BLaER1 treated with 17β-estradiol and CSF1 and Interleukin-3, amounts not matched to agents 10 nM and 100 nM (cell line): Measurements from ENCODE around the gene RAF1.

Experiments used
- H3K27ac ChIP-seq, 11 experiments: shearing (Covaris generic); formaldehyde crosslinking; 2 replicates each; pipeline ENCODE4 v1.8.1; 2022
- H3K27me3 ChIP-seq, 11 experiments: shearing (Covaris generic); formaldehyde crosslinking; 2 replicates each; pipeline ENCODE4 v1.8.1; 2022
- H3K36me3 ChIP-seq, 11 experiments: shearing (Covaris generic); formaldehyde crosslinking; 2 replicates each; pipeline ENCODE4 v1.8.1; 2022
- H3K4me1 ChIP-seq, 10 experiments: shearing (Covaris generic); formaldehyde crosslinking; 2 replicates each; pipeline ENCODE4 v1.8.1; 2022
- H3K4me2 ChIP-seq, 11 experiments: shearing (Covaris generic); formaldehyde crosslinking; 2 replicates each; pipeline ENCODE4 v1.8.1; 2022
- H3K4me3 ChIP-seq, 10 experiments: shearing (Covaris generic); formaldehyde crosslinking; 2 replicates each; pipeline ENCODE4 v1.8.1; 2022
- H3K9ac ChIP-seq, 11 experiments: shearing (Covaris generic); formaldehyde crosslinking; 2 replicates each; pipeline ENCODE4 v1.8.1; 2022
- H3K9me3 ChIP-seq, 11 experiments: shearing (Covaris generic); formaldehyde crosslinking; replicated peaks in 1 of 11; 2 replicates each; pipeline ENCODE4 v1.8.1; 2022
- H4K20me1 ChIP-seq, 11 experiments: shearing (Covaris generic); formaldehyde crosslinking; 2 replicates each; pipeline ENCODE4 v1.8.1; 2022
- Cebpa-rat ChIP-seq, 11 experiments: shearing (Covaris generic); IDR thresholded peaks; 2 replicates each; pipeline ENCODE4 v1.8.1; 2022

The RAF1 gene

GRCh38 chr3:12590096-12590495 lies 73.8 kb downstream of the RAF1 start:
- Histone ChIP-seq H3K27me3 (no peaks in the 10 kb centered on the region), H3K9me3 (no peaks in the 10 kb centered on the region), H4K20me1 (peaks cover 45 to 91% (median 88%) of the 10 kb centered on the region in 11 experiments), H3K4me2 (peak overlapping the region in 4 of 11 experiments; percentile 1 to 71 (median 59); a peak in 5 of 22 replicates), H3K9ac (no peak overlapping the region), H3K27ac (no peak overlapping the region), H3K4me3 (no peak overlapping the region), H3K36me3 (peaks cover 96 to 100% (median 97%) of the 10 kb centered on the region in 11 experiments), H3K4me1 (peaks cover 23 to 37% (median 29%) of the 10 kb centered on the region in 10 experiments)
- TF ChIP-seq Cebpa-rat (IDR thresholded peaks at IDR 0.05): no peak

GRCh38 chr3:12588039-12589009 lies 75.6 kb downstream of the RAF1 start:
- Histone ChIP-seq H3K27me3 (no peaks in the 10 kb centered on the region), H3K9me3 (no peaks in the 10 kb centered on the region), H3K27ac (no peak overlapping the region), H3K4me1 (peaks cover 23 to 32% (median 29%) of the 10 kb centered on the region in 10 experiments), H3K9ac (no peak overlapping the region), H4K20me1 (peaks cover 57 to 96% (median 92%) of the 10 kb centered on the region in 11 experiments), H3K36me3 (peaks cover 96 to 100% (median 97%) of the 10 kb centered on the region in 11 experiments), H3K4me2 (no peak overlapping the region), H3K4me3 (no peak overlapping the region)
- no peak for TF ChIP-seq Cebpa-rat (IDR thresholded peaks at IDR 0.05)

- TF ChIP-seq Cebpa-rat (IDR thresholded peaks at IDR 0.05): no peak
- Histone ChIP-seq H4K20me1 (peaks cover 51 to 99% (median 96%) of the 10 kb centered on the region in 11 experiments), H3K36me3 (peaks cover 98 to 100% (median 99%) of the 10 kb centered on the region in 11 experiments), H3K4me3 (no peak overlapping the region), H3K27ac (no peak overlapping the region), H3K27me3 (no peaks in the 10 kb centered on the region), H3K9me3 (no peaks in the 10 kb centered on the region), H3K4me1 (peaks cover 11 to 21% (median 13%) of the 10 kb centered on the region in 10 experiments), H3K9ac (no peak overlapping the region), H3K4me2 (no peak overlapping the region)
Observed at GRCh38 chr3:12586403-12586802, 77.5 kb downstream of the RAF1 start.

GRCh38 chr3:12585970-12586369 lies 77.9 kb downstream of the RAF1 start:
- Histone ChIP-seq H3K9ac (no peak overlapping the region), H3K27ac (no peak overlapping the region), H3K27me3 (no peaks in the 10 kb centered on the region), H3K9me3 (no peaks in the 10 kb centered on the region), H3K36me3 (peaks cover 98 to 100% (median 99%) of the 10 kb centered on the region in 11 experiments), H3K4me1 (peaks cover 7 to 21% (median 9%) of the 10 kb centered on the region in 10 experiments; a peak in 18 of 20 replicates), H3K4me2 (no peak overlapping the region), H4K20me1 (peaks cover 51 to 99% (median 96%) of the 10 kb centered on the region in 11 experiments), H3K4me3 (no peak overlapping the region)
- no peak for TF ChIP-seq Cebpa-rat (IDR thresholded peaks at IDR 0.05)

- Histone ChIP-seq H3K4me2 (no peak overlapping the region), H4K20me1 (peaks cover 47 to 98% (median 93%) of the 10 kb centered on the region in 11 experiments), H3K9ac (no peak overlapping the region), H3K27me3 (no peaks in the 10 kb centered on the region), H3K4me3 (no peak overlapping the region), H3K4me1 (peaks cover 0 to 21% (median under 1%) of the 10 kb centered on the region in 10 experiments; a peak in 13 of 20 replicates), H3K9me3 (no peaks in the 10 kb centered on the region), H3K27ac (no peak overlapping the region), H3K36me3 (peaks cover 96 to 98% (median 97%) of the 10 kb centered on the region in 11 experiments)
- no peak for TF ChIP-seq Cebpa-rat (IDR thresholded peaks at IDR 0.05)
Observed at GRCh38 chr3:12585181-12585580, 78.7 kb downstream of the RAF1 start.

GRCh38 chr3:12584083-12584482 lies 79.8 kb downstream of the RAF1 start:
- no peak overlapping the region for H3K27ac ChIP-seq
- H3K9me3 ChIP-seq: no peaks in the 10 kb centered on the region
- no peak overlapping the region for H3K4me3 ChIP-seq
- H3K9ac ChIP-seq: no peak overlapping the region
- peaks cover 92 to 98% (median 96%) of the 10 kb centered on the region in 11 experiments for H3K36me3 ChIP-seq
- no peaks in the 10 kb centered on the region for H3K27me3 ChIP-seq
- peaks cover 10 to 26% (median 11%) of the 10 kb centered on the region in 10 experiments for H3K4me1 ChIP-seq
- no peak overlapping the region for H3K4me2 ChIP-seq
- peaks cover 47 to 98% (median 93%) of the 10 kb centered on the region in 11 experiments for H4K20me1 ChIP-seq
- TF ChIP-seq Cebpa-rat (IDR thresholded peaks at IDR 0.05): no peak

GRCh38 chr3:12583280-12583679 lies 80.6 kb downstream of the RAF1 start:
- H3K9ac ChIP-seq: no peak overlapping the region
- H3K27me3 ChIP-seq: no peaks in the 10 kb centered on the region
- H4K20me1 ChIP-seq: peaks cover 45 to 98% (median 92%) of the 10 kb centered on the region in 11 experiments
- H3K4me3 ChIP-seq: no peak overlapping the region
- peaks cover 15 to 32% (median 17%) of the 10 kb centered on the region in 10 experiments for H3K4me1 ChIP-seq
- TF ChIP-seq Cebpa-rat (IDR thresholded peaks at IDR 0.05): no peak
- peaks cover 92 to 98% (median 96%) of the 10 kb centered on the region in 11 experiments for H3K36me3 ChIP-seq
- H3K4me2 ChIP-seq: no peak overlapping the region
- no peak overlapping the region for H3K27ac ChIP-seq
- 0 out of 22 replicates have a peak, but pooled peaks cover 0 to under 1% (median 0%) of the 10 kb centered on the region in 11 experiments for H3K9me3 ChIP-seq

GRCh38 chr3:12582730-12583129 lies 81.2 kb downstream of the RAF1 start:
- TF ChIP-seq Cebpa-rat (IDR thresholded peaks at IDR 0.05): no peak
- Histone ChIP-seq H3K36me3 (peaks cover 92 to 98% (median 96%) of the 10 kb centered on the region in 11 experiments), H3K4me3 (no peak overlapping the region)

GRCh38 chr3:12579905-12580304 lies 84.0 kb downstream of the RAF1 start:
- Histone ChIP-seq H3K27me3 (no peaks in the 10 kb centered on the region), H3K4me3 (no peak overlapping the region; a peak in 1 of 20 replicates), H3K27ac (peak overlapping the region in 10 of 11 experiments; percentile 27 to 71 (median 46); a peak in 16 of 22 replicates), H3K9ac (peak overlapping the region in 7 of 11 experiments; percentile 5 to 50 (median 23); a peak in 5 of 22 replicates), H3K4me1 (peaks cover 15 to 32% (median 17%) of the 10 kb centered on the region in 10 experiments), H3K4me2 (peak overlapping the region; percentile 36 to 73 (median 69)), H4K20me1 (peaks cover 27 to 81% (median 65%) of the 10 kb centered on the region in 11 experiments; a peak in 21 of 22 replicates), H3K36me3 (peaks cover 92 to 98% (median 96%) of the 10 kb centered on the region in 11 experiments), H3K9me3 (peaks cover 9 to 20% (median 18%) of the 10 kb centered on the region in 11 experiments; a peak in 20 of 22 replicates)
- no peak for TF ChIP-seq Cebpa-rat (IDR thresholded peaks at IDR 0.05)

More at GRCh38 chr3:12582730-12583129, 81.2 kb downstream of the RAF1 start:
- Histone ChIP-seq H3K27me3 (no peaks in the 10 kb centered on the region), H3K9ac (no peak overlapping the region), H4K20me1 (peaks cover 41 to 96% (median 90%) of the 10 kb centered on the region in 11 experiments), H3K27ac (no peak overlapping the region), H3K9me3 (peaks cover 0 to 6% (median 4%) of the 10 kb centered on the region in 11 experiments; a peak in 15 of 22 replicates), H3K4me1 (peaks cover 15 to 32% (median 17%) of the 10 kb centered on the region in 10 experiments), H3K4me2 (no peak overlapping the region)
